IPS DF 4.7 (cell line): ENCODE results near the gene YY1.

Experiments
- DNase-seq: peaks from one replicate; pipeline ENCODE4 v3.0.0-alpha.2; 2013; ENCODE audit warnings: low spot score; ENCODE audit errors: extremely low read depth

Gene YY1

DNA sequence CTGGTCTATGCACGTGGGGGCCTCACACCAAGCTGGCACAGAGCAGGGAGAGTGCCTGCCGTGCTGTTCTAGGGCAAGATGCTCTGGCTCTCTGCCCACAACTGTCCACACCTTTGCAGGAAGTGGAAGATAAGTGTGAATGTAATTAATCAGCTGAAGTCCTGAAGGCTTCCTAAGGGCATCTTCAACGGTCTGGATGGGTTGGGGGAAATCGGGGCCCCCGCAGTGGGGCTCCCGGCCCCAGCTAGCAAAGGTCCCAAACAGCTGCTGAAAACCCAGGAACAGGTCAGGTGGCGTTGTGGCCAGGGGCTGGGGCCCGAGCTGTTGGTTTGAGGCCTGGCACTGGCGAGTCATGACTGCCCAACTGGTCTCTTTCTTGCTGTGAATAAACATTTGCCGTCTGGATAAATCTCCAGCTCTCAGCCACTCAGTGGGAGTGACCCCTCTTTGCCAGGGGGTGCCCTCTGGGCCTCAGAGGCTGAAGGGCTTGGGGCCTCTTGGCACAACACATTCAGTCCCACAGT lies 74.0 kb downstream of the YY1 start:
- DNase-seq, result no peak

GRCh38 chr14:100313464-100314230 lies 74.7 kb downstream of the YY1 start:
- DNase-seq, result no peak

DNA sequence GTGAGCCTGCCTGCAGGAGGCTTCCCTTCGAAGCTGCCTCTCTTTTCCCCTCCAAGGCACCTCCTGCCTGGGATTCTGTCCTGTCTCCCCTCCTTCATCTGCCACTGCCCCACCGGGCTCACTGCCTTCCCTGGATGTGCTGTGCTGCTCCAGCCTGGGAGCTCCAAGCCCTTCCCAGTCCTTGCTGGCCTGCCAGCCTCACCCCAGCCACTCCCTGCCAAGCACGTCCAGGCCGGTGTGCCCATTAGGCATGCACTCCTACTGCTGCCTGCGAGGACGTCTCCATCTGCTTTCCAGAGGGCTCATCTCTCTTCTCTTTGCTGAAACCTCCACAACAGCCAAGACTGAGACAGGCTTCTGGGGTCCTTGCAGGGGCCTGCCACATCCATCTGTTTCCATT lies 75.8 kb downstream of the YY1 start:
- DNase-seq, result no peak

- no peak for DNase-seq
Measured at GRCh38 chr14:100317389-100317788, 78.4 kb downstream of the YY1 start.

GRCh38 chr14:100317912-100318808 lies 79.2 kb downstream of the YY1 start:
- no peak for DNase-seq

GRCh38 chr14:100320157-100320856 lies 81.4 kb downstream of the YY1 start:
- no peak for DNase-seq

GRCh38 chr14:100321473-100322137 lies 82.7 kb downstream of the YY1 start:
- no peak for DNase-seq

DNA sequence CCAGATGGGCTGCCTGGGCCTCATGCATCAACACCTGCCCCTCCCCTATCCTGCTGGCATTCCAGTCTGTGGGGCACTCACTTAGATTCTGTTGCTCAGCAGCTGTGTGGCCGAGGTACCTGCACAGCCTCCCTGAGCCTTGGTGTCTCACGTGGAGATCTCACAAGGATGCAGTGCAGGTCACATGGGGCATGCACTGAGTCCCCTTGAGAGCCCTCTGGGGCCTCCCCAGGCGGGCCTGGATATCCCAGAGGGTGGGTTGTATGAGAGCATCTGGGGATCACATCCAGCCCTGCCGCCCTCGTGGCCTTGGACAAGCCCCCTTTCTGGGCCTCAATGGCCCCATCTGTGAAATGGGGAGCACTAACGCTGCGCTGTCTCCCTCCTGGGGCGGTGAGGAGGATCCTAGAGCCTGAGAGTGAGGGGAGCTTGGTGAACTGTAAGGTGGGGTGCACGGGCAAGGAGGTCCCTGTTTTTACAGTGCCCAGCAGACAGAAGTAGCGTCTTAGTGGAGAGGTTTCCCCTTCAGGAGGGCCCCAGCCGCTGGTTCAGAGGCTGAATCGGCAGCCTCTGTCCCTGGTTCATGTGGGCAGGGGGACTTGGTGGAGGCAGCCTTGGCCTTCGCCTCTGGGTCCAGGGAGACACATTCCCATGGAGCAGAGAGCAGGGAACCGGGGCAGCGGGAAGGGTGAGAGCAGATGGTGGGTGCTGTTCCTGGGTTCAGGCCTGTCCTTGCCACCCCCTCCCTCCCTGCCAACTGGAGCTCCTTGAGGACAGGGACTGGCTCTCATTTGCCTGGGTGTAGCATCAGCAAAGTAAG lies 83.4 kb downstream of the YY1 start:
- DNase-seq, result no peak

DNA sequence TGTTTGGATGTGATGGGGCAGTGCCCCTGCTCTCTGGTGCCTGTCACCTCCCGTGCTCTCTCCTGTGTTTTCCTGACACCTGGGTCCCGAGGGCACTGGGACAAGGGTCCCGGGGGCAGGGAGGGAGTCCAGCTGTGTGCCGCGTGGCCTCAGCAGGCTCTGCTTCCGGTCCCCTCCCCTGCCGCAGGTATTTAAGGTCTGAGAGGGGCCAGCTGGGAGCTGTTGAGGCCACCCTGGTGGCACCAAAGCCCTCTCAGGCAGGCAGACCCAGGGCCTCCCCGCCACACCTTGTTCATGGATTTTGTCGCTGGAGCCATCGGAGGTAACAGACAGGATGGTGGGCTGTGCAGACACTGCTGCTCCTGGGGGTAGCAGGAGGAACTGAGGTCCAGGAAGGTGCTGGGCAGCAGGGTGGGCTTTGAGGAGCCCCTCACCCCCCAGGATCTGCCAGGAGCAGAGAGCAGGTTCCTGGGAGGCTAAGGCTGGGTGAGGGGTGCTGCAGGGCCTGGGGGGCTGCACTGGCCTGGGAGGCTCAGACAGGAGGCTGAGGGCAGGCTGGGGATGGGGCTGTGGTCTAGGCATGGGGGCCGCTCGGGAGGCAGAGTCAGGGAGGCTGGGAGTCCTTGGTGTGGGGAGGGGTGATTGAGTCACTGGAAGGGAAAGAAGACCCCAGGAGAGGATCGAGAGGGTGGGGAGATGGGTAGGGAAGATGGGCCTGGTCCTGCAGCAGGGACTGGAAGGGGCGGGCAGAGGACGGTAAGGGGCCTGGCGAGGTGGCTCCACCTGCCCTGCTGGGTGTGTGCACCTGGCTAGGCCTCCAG lies 84.4 kb downstream of the YY1 start, which contains the start of gene SLC25A47:
SLC25A47 (plus strand) TSS at position 219 of the 821 bp plus-strand sequence; CDS start at position 295, 76 bp downstream.
- DNase-seq, result no peak

- no peak for DNase-seq
Measured at GRCh38 chr14:100323942-100324307, 85.0 kb downstream of the YY1 start.

DNA sequence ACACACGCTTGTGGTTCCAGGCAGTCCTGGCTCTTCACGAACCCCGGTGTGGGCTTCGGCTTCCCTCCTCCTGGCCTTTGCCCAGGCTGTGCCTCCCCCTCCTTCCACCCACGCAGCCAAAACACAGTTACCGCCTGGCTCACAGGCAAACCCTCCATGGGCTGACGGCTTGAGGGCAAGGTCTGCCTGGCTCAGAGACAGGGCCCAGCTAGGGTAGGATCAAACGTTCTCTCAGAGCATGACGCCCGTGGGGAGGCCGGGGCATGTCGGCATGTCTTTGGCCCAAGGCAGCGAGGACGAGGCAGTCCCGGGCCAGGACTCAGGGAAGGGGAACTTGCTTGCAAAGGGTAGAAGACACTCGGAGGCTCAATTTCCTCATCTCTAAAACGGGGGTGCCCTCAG lies 86.3 kb downstream of the YY1 start:
- no peak for DNase-seq

- no peak for DNase-seq
Measured at GRCh38 chr14:100325958-100326357, 87.0 kb downstream of the YY1 start.

- no peak for DNase-seq
Measured at GRCh38 chr14:100327128-100327527, 88.2 kb downstream of the YY1 start.

GRCh38 chr14:100328495-100329163 lies 89.7 kb downstream of the YY1 start:
- DNase-seq, result no peak

- DNase-seq, result no peak
Measured at GRCh38 chr14:100329233-100330006, 90.5 kb downstream of the YY1 start.

DNA sequence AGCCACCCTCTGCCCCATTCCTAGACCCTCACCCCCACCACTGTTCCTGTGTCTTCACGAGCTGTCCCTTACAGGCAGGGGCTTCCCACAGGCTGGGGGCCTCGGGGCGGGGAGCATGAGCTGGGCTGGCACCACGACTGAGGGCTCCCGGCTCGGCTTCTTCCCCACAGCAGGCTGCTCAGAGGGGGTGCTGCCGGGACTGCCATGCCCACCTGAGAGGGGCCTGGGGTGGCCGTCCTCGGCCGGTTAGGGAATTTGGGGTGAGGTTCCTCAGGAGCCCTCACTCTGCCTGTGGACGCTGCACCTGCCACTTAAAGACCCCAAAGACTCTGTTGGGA lies 91.0 kb downstream of the YY1 start:
- no peak for DNase-seq

- no peak for DNase-seq
Measured at GRCh38 chr14:100330388-100330931, 91.5 kb downstream of the YY1 start.
